Heart left ventricle (tissue), 16 donors: Measurements from ENCODE around the gene MME. TPM values are rescaled to one million over a fixed set of nuclear protein-coding genes. Genes with fewer than 3 reads are reported as not detected.
"Not testable (repeated sequence)": the region's sequence is repeated elsewhere in the genome, so short reads cannot be mapped to it uniquely, and the experiment has no call there.

Experiments
- ATAC-seq, 4 donors: fragments of 200-7000 bp; cut with Tn5 transposase; one replicate each; pipeline ENCODE4 v1.9.1; 2020 to 2022; ENCODE audit warnings: moderate library complexity in 4 of 4, mild to moderate bottlenecking in 3 of 4, moderate number of reproducible peaks in 1 of 4
- DNase-seq, 5 donors: peaks; one replicate each; pipeline ENCODE4 v3.0.0-alpha.2; 2020
- H3K27ac ChIP-seq, 12 donors: fragments of 200-600 bp; sonication (generic) in 4 of 12; one replicate each; pipeline versions ENCODE4 v1.5.0 to v1.8.0; 2016 to 2022; ENCODE audit warnings: mild to moderate bottlenecking in 2 of 12
- H3K27me3 ChIP-seq, 9 donors: fragments of 200-600 bp; sonication (generic) in 2 of 9; one replicate each; pipeline versions ENCODE4 v1.5.1 to v1.8.0; 2016 to 2022; ENCODE audit warnings: mild to moderate bottlenecking in 3 of 9
- H3K36me3 ChIP-seq, 9 donors: fragments of 200-600 bp; sonication (generic) in 2 of 9; one replicate each; pipeline versions ENCODE4 v1.5.0 to v1.8.0; 2018 to 2022; ENCODE audit warnings: mild to moderate bottlenecking in 2 of 9
- H3K4me1 ChIP-seq, 12 donors: fragments of 200-600 bp; sonication (generic) in 4 of 12; one replicate each; pipeline versions ENCODE4 v1.5.0 to v1.8.0; 2016 to 2022; ENCODE audit warnings: mild to moderate bottlenecking in 3 of 12
- H3K4me3 ChIP-seq, 12 donors: fragments of 200-600 bp; sonication (generic) in 4 of 12; one replicate each; pipeline versions ENCODE4 v1.5.0 to v1.8.0; 2017 to 2022; ENCODE audit warnings: mild to moderate bottlenecking in 9 of 12, moderate library complexity in 4 of 12
- H3K9me3 ChIP-seq, 12 donors: fragments of 200-600 bp; sonication (generic) in 4 of 12; one replicate each; pipeline versions ENCODE4 v1.5.0 to v1.8.0; 2016 to 2022; ENCODE audit warnings: mild to moderate bottlenecking in 1 of 12
- CTCF ChIP-seq, 12 donors: fragments of 200-600 bp; sonication (generic) in 4 of 12; IDR thresholded peaks; one replicate each; pipeline versions ENCODE4 v1.5.0 to v1.8.0; 2018 to 2022; ENCODE audit warnings: antibody characterized with exemption in 12 of 12, mild to moderate bottlenecking in 5 of 12
- POLR2A ChIP-seq, 2 donors: fragments of 450-650 bp; IDR thresholded peaks; one replicate each; pipeline ENCODE4 v1.6.1; 2017; ENCODE audit warnings: antibody characterized with exemption in 2 of 2, mild to moderate bottlenecking in 2 of 2, moderate library complexity in 2 of 2
- WGBS, 4 donors: extraction: QIAGEN DNeasy Blood & Tissue Kit in 2 of 4; methylation state at CpG; one replicate each; pipeline versions ENCODE4 v1.1.5 to v1.1.7; 2013 to 2018; 5-methylcytosine and 5-hydroxymethylcytosine counted together
- intact Hi-C, 10 donors: fragments of 100-400 bp; cut with DNase I; formaldehyde crosslinking; loops; one replicate each; pipeline versions ENCODE4 v1.11.1 to v1.14.2; 2022
- polyA plus RNA-seq, 2 donors: library from polyadenylated mRNA; stranded (reverse); fragments of 200-250 nt; gene quantifications; one replicate each; pipeline ENCODE4 v1.2.3, GENCODE V29; 2013
- total RNA-seq, 9 donors: library from RNA; depleted of rRNA in 2 of 9; stranded (reverse); fragments of >200 nt in 2 of 9; fragmentation: NEBNext Ultra II Directional in 3 of 9; extraction: Animal tissue kit (Norgen Biotek cat#: 25700) in 3 of 9; gene quantifications; one replicate each; pipeline versions ENCODE4 v1.1.0 to v1.2.4, GENCODE V29; 2016 to 2023
- donor health status: ischemic (EF 13 %, LVEDD 7.1; RV severe dilation, severe dysfunction).
- donor health status: healthy with polysubstance abuse.
- donor health status: DM: no; HTN: yes; CAD: no.
- donor health status: DM: no; HTN: no; CAD: no.
- donor health status: ischemic (EF 25% LVEDD 6.9; RV normal size, moderate dysfunction).
- donor health status: ischemic (EF 25% LVEDD 5.7; RV mildly dilated, moderate dysfunction).
- donor health status: healthy.
- donor health status: DM: yes; HTN: yes; CAD: no.
- donor health status: ischemic (EF 35%, LVEDD 5.7; RV mildly dilated, moderate dysfunction).
- donor health status: nonischemic (EF 11% LVEDD 7.7; RV severe dilation, severe dysfunction).
- donor health status: DM: yes; HTN: yes; CAD: no.
- donor health status: PGD.
- donor health status: ischemic (EF 29% LVEDD 5.4; RV normal size, mild dysfunction).
- donor health status: nonischemic (EF 23%, LVEDD 6.1; RV moderate dilation, normal function).

The MME gene
- total and polyA plus RNA-seq, 11 donors = 0.84 to 18.5 (median 5.3) TPM

- H3K4me1 ChIP-seq = no peaks in the 10 kb centered on the region
- H3K4me3 ChIP-seq = no peak overlapping the region
- DNase-seq (no peak), ATAC-seq (no peak)
- intact Hi-C loops = no loop called here
- no peaks in the 10 kb centered on the region for H3K27me3 ChIP-seq
- WGBS, 4 donors = 63 to 71% (median 69%) methylated on average over 4 of the region's 4 CpGs
- TF ChIP-seq POLR2A (IDR thresholded peaks at IDR 0.05) = no peak
- no peak for TF ChIP-seq CTCF (IDR thresholded peaks at IDR 0.05)
- no peak overlapping the region for H3K27ac ChIP-seq
- peaks cover 0 to 3% (median 0%) of the 10 kb centered on the region in 12 donors for H3K9me3 ChIP-seq
- no peaks in the 10 kb centered on the region for H3K36me3 ChIP-seq
These were observed 128.2 kb downstream of the MME start for GRCh38 chr3:155208183-155208800.

DNA sequence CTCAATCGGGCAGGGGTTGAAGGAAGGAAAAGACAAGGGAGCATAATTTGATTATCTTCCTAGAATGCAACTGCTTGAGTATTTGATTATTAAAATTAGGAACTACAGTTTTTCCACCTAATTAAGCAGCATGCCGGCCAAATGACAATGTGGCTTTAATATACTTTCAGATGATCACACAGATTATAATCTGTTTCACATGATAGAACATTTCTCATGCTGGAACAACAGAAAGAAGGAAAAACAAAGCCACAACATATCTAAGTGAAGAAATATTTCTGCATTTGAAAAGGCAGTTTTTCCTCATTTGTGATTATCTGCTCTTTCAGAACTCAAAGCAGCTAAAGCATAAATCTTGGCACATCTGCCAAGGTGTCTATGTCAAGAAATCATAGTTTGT lies 130.6 kb downstream of the MME start:
- Histone ChIP-seq H3K9me3 (peaks cover 0 to 3% (median 0%) of the 10 kb centered on the region in 12 donors), H3K4me3 (no peak overlapping the region), H3K36me3 (no peaks in the 10 kb centered on the region), H3K4me1 (no peaks in the 10 kb centered on the region), H3K27ac (no peak overlapping the region), H3K27me3 (no peaks in the 10 kb centered on the region)
- TF ChIP-seq CTCF (IDR thresholded peaks at IDR 0.05) = no peak
- no peak for TF ChIP-seq POLR2A (IDR thresholded peaks at IDR 0.05)
- intact Hi-C loops = no loop called here
- ATAC-seq (no peak), DNase-seq (no peak)
- WGBS, 4 donors = 77 to 81% (median 79%) methylated on average over 2 of the region's 2 CpGs

DNA sequence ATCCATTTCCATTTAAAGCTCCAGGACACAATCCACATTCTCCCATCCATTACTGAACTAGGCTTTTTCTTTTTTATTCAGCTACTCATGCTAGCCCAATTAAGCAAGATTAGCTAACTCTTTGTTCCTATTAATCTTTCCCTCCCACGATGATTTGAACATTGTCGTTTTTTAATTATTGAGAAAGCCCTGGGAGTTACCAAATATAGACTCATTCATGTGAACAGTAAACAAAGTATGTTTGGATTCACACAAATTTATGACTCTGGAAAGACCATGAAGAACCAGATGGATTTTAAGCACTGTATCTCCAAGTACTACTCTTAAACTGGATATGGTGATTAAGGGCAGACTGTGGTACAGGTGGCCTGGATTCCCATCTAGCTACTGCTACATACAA lies 131.1 kb downstream of the MME start:
- WGBS, 4 donors = 82 to 90% (median 86%) methylated on average over 2 of the region's 2 CpGs
- intact Hi-C loops = no loop called here
- peaks cover 0 to 3% (median 0%) of the 10 kb centered on the region in 12 donors for H3K9me3 ChIP-seq
- TF ChIP-seq CTCF (IDR thresholded peaks at IDR 0.05) = no peak
- TF ChIP-seq POLR2A (IDR thresholded peaks at IDR 0.05) = no peak
- no peak for ATAC-seq
- no peak for DNase-seq
- H3K27me3 ChIP-seq = no peaks in the 10 kb centered on the region
- no peaks in the 10 kb centered on the region for H3K4me1 ChIP-seq
- H3K27ac ChIP-seq = no peak overlapping the region
- no peaks in the 10 kb centered on the region for H3K36me3 ChIP-seq
- no peak overlapping the region for H3K4me3 ChIP-seq

DNA sequence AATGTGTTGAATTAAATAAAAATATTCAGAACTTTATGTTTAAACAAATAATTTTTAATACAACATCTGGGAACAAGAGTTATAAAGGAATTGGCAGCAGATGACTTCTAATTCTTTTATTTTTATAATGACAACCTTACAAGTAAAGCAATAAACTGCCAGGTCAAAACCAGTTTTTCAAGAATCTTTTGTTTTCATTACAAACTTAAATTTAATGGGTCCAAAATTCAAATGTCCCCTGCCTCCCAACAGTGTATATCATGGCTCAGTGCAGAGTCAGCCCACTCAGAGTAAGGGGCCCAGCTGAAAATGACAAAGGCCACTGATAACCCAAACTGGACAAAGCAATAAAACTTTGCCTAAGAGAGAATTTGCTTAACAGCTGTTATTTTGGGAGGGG lies 131.8 kb downstream of the MME start:
- Histone ChIP-seq H3K4me1 (no peaks in the 10 kb centered on the region), H3K36me3 (no peaks in the 10 kb centered on the region), H3K27ac (no peak overlapping the region), H3K9me3 (peaks cover 0 to 3% (median 0%) of the 10 kb centered on the region in 12 donors), H3K27me3 (no peaks in the 10 kb centered on the region), H3K4me3 (no peak overlapping the region)
- DNase-seq (no peak), ATAC-seq (no peak)
- TF ChIP-seq POLR2A (IDR thresholded peaks at IDR 0.05) (no peak), CTCF (IDR thresholded peaks at IDR 0.05) (no peak)
- intact Hi-C loops = no loop called here

DNA sequence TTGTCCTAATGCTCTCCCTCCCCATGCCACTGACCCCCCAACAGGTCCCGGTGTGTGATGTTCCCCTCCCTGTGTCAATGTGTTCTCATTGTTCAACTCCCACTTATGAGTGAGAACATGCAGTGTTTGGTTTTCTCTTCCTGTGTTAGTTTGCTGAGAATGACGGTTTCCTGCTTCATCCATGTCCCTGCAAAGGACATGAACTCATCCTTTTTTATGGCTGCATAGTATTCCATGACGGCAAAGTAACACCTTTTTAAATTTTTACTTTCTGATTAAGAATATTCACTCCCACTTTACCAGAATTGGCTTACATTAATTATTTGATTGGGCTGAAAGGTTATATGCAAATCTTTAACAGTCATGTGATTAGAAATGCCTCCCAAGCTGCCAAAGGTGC lies 135.9 kb downstream of the MME start:
- peaks cover 0 to 14% (median 0%) of the 10 kb centered on the region in 12 donors for H3K9me3 ChIP-seq
- ATAC-seq, H3K27ac ChIP-seq, H3K4me1 ChIP-seq, DNase-seq, H3K36me3 ChIP-seq, H3K4me3 ChIP-seq, H3K27me3 ChIP-seq: not testable (repeated sequence)
- intact Hi-C loops = loop anchor here in 1 of 10 donors (5.0 kb wide), 1 partner anchor 54 kb away; no protein-coding TSS in a partner anchor
- 80 to 85% (median 83%) methylated on average over 3 of the region's 3 CpGs for WGBS, 4 donors
